ES-I3 (cell line): ENCODE measurements around the gene NHLH1.

ENCODE experiments used
- H3K36me3 ChIP-seq: 2 replicates; pipeline ENCODE4 v1.6.1; 2013; ENCODE audit warnings: mild to moderate bottlenecking, low read length, control low read depth, moderate library complexity; ENCODE audit not compliant: insufficient read depth
- H3K4me1 ChIP-seq: 2 replicates; pipeline ENCODE4 v1.6.1; 2013; ENCODE audit warnings: mild to moderate bottlenecking, control low read depth, low read length; ENCODE audit not compliant: insufficient read depth
- H3K9ac ChIP-seq: 2 replicates; pipeline ENCODE4 v1.6.1; 2013; ENCODE audit warnings: low read depth, mild to moderate bottlenecking, low read length, moderate library complexity
- H3K9me3 ChIP-seq: 2 replicates; pipeline ENCODE4 v1.6.1; 2013; ENCODE audit warnings: mild to moderate bottlenecking, low read length, moderate library complexity; ENCODE audit not compliant: control insufficient read depth, insufficient read depth

NHLH1 gene

GRCh38 chr1:160363951-160364735 is 2.7 kb upstream of the NHLH1 start:
- Histone ChIP-seq H3K9ac (no peak overlapping the region), H3K36me3 (0 out of 2 replicates have a peak, but pooled peaks cover 4% of the 10 kb centered on the region), H3K9me3 (no peaks in the 10 kb centered on the region), H3K4me1 (peaks cover 36% of the 10 kb centered on the region)

- no peaks in the 10 kb centered on the region for H3K9me3 ChIP-seq
- H3K9ac ChIP-seq = no peak overlapping the region
- H3K36me3 ChIP-seq = 0 out of 2 replicates have a peak, but pooled peaks cover 4% of the 10 kb centered on the region
- peaks cover 36% of the 10 kb centered on the region for H3K4me1 ChIP-seq
Observed at GRCh38 chr1:160365325-160365724, 1.5 kb upstream of the NHLH1 start.

GRCh38 chr1:160367516-160367900 is 637 bp downstream of the NHLH1 start:
- Histone ChIP-seq H3K9ac (peak overlapping the region; percentile 28; the same call in 1 of the 2 replicates), H3K4me1 (peaks cover 22% of the 10 kb centered on the region), H3K36me3 (no peaks in the 10 kb centered on the region), H3K9me3 (no peaks in the 10 kb centered on the region)

GRCh38 chr1:160367934-160368923 is 1.4 kb downstream of the NHLH1 start:
- H3K9ac ChIP-seq = no peak overlapping the region; the same call in 1 of the 2 replicates
- no peaks in the 10 kb centered on the region for H3K9me3 ChIP-seq
- peaks cover 15% of the 10 kb centered on the region for H3K4me1 ChIP-seq
- no peaks in the 10 kb centered on the region for H3K36me3 ChIP-seq

GRCh38 chr1:160369087-160369486 is 2.2 kb downstream of the NHLH1 start:
- Histone ChIP-seq H3K4me1 (peaks cover 8% of the 10 kb centered on the region), H3K9me3 (no peaks in the 10 kb centered on the region), H3K9ac (no peak overlapping the region), H3K36me3 (no peaks in the 10 kb centered on the region)

GRCh38 chr1:160370561-160371345 is 3.9 kb downstream of the NHLH1 start:
- Histone ChIP-seq H3K36me3 (no peaks in the 10 kb centered on the region), H3K9ac (no peak overlapping the region), H3K9me3 (no peaks in the 10 kb centered on the region), H3K4me1 (peaks cover 22% of the 10 kb centered on the region)

- Histone ChIP-seq H3K4me1 (peaks cover 23% of the 10 kb centered on the region), H3K9me3 (no peaks in the 10 kb centered on the region), H3K36me3 (no peaks in the 10 kb centered on the region), H3K9ac (no peak overlapping the region)
Observed at GRCh38 chr1:160371346-160371631, 4.4 kb downstream of the NHLH1 start.

- Histone ChIP-seq H3K36me3 (no peaks in the 10 kb centered on the region), H3K4me1 (peaks cover 24% of the 10 kb centered on the region), H3K9me3 (no peaks in the 10 kb centered on the region), H3K9ac (no peak overlapping the region)
Observed at GRCh38 chr1:160371756-160372155, 4.9 kb downstream of the NHLH1 start.

GRCh38 chr1:160373696-160374095 is 6.8 kb downstream of the NHLH1 start:
- Histone ChIP-seq H3K9me3 (no peaks in the 10 kb centered on the region), H3K9ac (no peak overlapping the region), H3K36me3 (no peaks in the 10 kb centered on the region), H3K4me1 (peaks cover 37% of the 10 kb centered on the region)

GRCh38 chr1:160374306-160375110 is 7.6 kb downstream of the NHLH1 start:
- Histone ChIP-seq H3K4me1 (peaks cover 37% of the 10 kb centered on the region), H3K9me3 (no peaks in the 10 kb centered on the region), H3K36me3 (no peaks in the 10 kb centered on the region), H3K9ac (peak overlapping the region; percentile 30)

- no peaks in the 10 kb centered on the region for H3K9me3 ChIP-seq
- H3K4me1 ChIP-seq = peaks cover 37% of the 10 kb centered on the region
- H3K36me3 ChIP-seq = no peaks in the 10 kb centered on the region
- H3K9ac ChIP-seq = peak overlapping the region; percentile 21
Observed at GRCh38 chr1:160375788-160376524, 9.1 kb downstream of the NHLH1 start.

- Histone ChIP-seq H3K36me3 (no peaks in the 10 kb centered on the region), H3K9me3 (no peaks in the 10 kb centered on the region), H3K9ac (peak overlapping the region; percentile 21), H3K4me1 (peaks cover 37% of the 10 kb centered on the region)
Observed at GRCh38 chr1:160376525-160377131, 9.8 kb downstream of the NHLH1 start.
